AG04449 (cell line): ENCODE data around the gene IZUMO2.
"Not testable (repeated sequence)": the region's sequence is repeated elsewhere in the genome, so short reads cannot be mapped to it uniquely, and the experiment has no call there.

Source experiments
- CTCF ChIA-PET: fragments of 350-600 bp; formaldehyde crosslinking; extraction: SDS; loops from one replicate; lab custom pipeline; 2021; ENCODE audit warnings: antibody characterized with exemption; lab: Yijun Ruan, JAX
- POLR2A ChIA-PET: fragments of 400-600, 350-600 bp; formaldehyde crosslinking; extraction: SDS; loops from one replicate; lab custom pipeline; 2020; ENCODE audit warnings: antibody characterized with exemption, inconsistent platforms; lab: Yijun Ruan, JAX
- DNase-seq: peaks from one replicate; pipeline ENCODE4 v3.0.0-alpha.2; 2010; ENCODE audit warnings: low read depth, low spot score
- H3K4me3 ChIP-seq: 2 replicates; pipeline ENCODE4 v1.5.1; 2011; ENCODE audit warnings: low read depth, mild to moderate bottlenecking, control low read depth, low read length
- CTCF ChIP-seq: IDR thresholded peaks from one replicate; pipeline ENCODE4 v1.5.1; 2011; ENCODE audit warnings: mild to moderate bottlenecking, moderate library complexity, low read length, control low read depth, inconsistent platforms; ENCODE audit not compliant: insufficient read depth; ENCODE audit errors: missing control alignments

IZUMO2 gene

GRCh38 chr19:50152578-50152977 lies 10.5 kb downstream of the IZUMO2 start:
- CTCF ChIA-PET: no interaction called here
- DNase-seq: no peak
- POLR2A ChIA-PET: no interaction called here
- no peak overlapping the region for H3K4me3 ChIP-seq
- no peak for TF ChIP-seq CTCF

DNA sequence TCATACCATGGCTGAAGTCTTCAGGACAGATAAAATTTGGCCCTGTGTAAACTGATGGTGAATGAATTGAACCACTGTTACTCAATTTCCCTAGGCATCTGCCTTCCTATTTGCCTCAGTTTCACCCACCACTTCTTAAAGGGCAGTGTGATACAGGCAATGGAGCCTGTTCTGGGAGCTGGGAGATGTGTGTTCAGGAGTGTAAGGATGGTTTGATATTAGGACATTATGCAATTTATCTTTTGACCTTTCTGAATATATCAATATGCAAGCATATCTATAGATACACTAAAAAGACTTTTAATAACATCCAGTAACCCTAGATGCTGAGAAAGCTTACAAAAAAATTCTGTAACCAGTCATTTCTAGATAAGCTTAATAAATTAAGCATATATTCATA lies 14.6 kb downstream of the IZUMO2 start:
- no peak overlapping the region for H3K4me3 ChIP-seq
- no peak for TF ChIP-seq CTCF
- ChIA-PET POLR2A (no interaction called here), CTCF (interaction anchor here (1.3 to 1.8 kb wide), 2 partner anchors 13 to 211 kb away, joined by 3 to 7 read pairs; no protein-coding TSS in a partner anchor)
- DNase-seq: no peak

DNA sequence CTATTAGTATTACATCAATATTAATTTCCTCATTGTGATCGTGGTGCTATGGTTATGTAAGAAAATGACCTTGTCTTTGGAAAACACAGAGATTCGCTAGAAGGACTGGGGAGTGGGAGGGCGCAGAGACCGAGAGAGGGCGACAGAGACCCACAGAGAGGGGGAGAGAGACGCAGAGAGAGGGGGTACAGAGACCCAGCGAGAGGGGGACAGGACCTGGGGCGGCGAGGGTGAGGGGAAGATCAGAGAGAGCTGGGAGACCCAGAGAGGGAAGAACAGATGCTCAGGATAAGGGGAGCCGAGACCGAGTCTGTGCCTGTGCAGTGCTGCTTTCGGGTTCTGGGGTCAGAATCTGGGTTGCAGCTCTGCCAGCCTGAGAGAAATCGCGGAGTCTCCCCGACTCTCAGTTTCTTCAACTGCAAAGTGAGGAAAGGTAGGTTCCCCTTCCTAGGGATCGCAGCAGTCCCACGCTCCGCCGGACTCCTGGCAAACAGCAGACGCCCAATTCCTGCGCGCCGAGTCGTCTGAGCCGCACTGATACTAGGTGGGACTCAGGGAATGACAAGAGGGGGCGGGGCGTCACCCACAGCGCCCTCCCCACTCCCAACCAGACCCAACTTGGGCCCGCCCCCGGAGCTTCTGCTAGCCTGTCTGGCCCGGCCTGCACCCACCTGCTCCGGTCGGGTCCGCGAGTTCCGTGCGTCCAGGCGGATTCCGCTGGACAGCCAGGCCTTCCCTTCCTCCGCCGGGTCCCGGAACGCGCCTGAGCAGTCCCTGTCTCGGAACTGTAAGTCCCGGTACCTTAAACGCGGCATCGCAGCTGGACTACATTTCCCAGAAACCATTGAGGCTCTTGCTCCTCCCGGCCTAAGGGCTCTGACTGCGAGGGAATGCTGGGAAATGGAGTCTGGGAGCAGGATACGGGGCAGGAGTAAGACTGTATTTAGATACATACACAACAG lies 15.3 kb downstream of the IZUMO2 start:
- TF ChIP-seq CTCF: peak; percentile 50
- H3K4me3 ChIP-seq: peak overlapping the region; percentile 66
- ChIA-PET POLR2A (no interaction called here), CTCF (interaction anchor here (0.6 to 1.8 kb wide), 7 partner anchors 8 to 210 kb away, joined by 3 to 7 read pairs (median 4); no protein-coding TSS in a partner anchor)
- peak; percentile 69 for DNase-seq

- CTCF ChIA-PET: interaction anchor here (0.9 kb wide), 1 partner anchor 105 kb away, joined by 3 read pairs; no protein-coding TSS in a partner anchor
- H3K4me3 ChIP-seq, DNase-seq, POLR2A ChIA-PET: not testable (repeated sequence)
Measured at GRCh38 chr19:50141921-50142320, 21.2 kb downstream of the IZUMO2 start.

DNA sequence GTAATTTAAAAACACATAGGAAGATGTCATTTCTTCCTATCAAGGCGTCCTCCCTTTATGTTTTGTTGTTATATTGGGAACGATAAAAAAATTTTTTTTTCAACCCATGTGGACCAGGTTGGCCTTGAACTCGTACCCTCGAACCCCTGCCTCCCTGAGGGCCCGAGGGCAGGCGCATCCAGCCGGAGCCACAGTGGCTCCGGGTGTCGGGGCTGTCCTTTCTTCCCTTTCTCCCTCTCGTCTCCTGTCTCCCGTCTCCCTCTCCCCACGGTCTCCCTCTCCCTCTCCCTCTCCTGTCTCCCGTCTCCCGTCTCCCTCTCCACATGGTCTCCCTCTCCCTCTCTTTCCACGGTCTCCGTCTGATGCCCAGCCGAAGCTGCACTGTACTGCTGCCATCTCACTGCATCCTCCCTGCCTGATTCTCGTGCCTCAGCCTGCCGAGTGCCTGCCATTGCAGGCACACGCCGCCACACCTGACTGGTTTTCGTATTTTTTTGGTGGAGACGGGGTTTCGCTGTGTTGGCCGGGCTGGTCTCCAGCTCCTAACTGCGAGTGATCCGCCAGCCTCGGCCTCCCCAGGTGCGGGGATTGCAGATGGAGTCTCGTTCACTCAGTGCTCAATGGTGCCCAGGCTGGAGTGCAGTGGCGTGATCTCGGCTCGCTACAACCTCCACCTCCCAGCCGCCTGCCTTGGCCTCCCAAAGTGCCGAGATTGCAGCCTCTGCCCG lies 22.8 kb downstream of the IZUMO2 start:
- POLR2A ChIA-PET, H3K4me3 ChIP-seq, CTCF ChIA-PET, DNase-seq: not testable (repeated sequence)

- DNase-seq, POLR2A ChIA-PET: not testable (repeated sequence)
- CTCF ChIA-PET: interaction anchor here (0.8 to 1.6 kb wide), 13 partner anchors 10 to 274 kb away, joined by 3 to 65 read pairs (median 5); no protein-coding TSS in a partner anchor
- peak overlapping the region; percentile 27 for H3K4me3 ChIP-seq
Measured at GRCh38 chr19:50136603-50137365, 26.3 kb downstream of the IZUMO2 start.

DNA sequence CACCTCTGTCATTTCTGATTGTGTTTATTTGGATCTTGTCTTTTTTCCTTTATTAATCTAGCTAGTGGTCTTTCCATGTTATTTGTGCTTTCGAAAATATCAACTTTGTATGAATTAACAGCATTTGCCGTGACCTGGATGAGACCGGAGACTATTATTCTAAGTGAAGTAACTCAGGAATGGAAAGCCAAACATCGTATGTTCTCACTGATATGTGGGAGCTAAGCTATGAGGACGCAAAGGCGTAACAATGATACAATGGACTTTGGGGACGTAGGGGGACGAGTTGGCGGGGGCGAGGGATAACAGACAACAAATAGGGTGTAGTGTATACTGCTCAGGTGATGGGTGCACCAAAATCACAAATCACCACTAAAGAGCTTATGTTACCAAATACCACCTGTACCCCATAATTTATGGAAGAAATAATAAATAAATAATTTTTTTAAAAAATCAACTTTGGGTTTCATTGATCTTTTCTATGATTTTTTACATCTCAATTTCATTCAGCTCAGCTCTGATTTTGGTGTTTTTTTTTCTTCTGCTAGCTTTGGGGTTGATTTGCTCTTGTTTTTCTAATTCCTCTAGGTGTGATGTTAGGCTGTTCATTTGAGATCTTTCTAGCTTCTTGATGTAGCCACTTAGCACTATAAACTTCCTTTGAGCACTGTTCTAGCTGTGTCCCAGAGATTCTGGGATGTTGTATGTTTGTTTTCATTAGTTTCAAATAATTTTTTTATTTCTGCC lies 27.1 kb downstream of the IZUMO2 start:
- H3K4me3 ChIP-seq, DNase-seq, POLR2A ChIA-PET: not testable (repeated sequence)
- CTCF ChIA-PET: interaction anchor here (0.8 to 1.6 kb wide), 19 partner anchors 8 to 868 kb away, joined by 3 to 65 read pairs (median 5); no protein-coding TSS in a partner anchor

- CTCF ChIA-PET: interaction anchor here (1.0 to 1.6 kb wide), 14 partner anchors 9 to 867 kb away, joined by 3 to 65 read pairs (median 5); no protein-coding TSS in a partner anchor
- H3K4me3 ChIP-seq, DNase-seq, POLR2A ChIA-PET: not testable (repeated sequence)
Measured at GRCh38 chr19:50134777-50135719, 28.0 kb downstream of the IZUMO2 start.

GRCh38 chr19:50133518-50134492 lies 29.3 kb downstream of the IZUMO2 start:
- POLR2A ChIA-PET, CTCF ChIA-PET, H3K4me3 ChIP-seq, DNase-seq: not testable (repeated sequence)
